CD4-positive, alpha-beta T cell treated with Interleukin-4 for 1 hour (primary cell): ENCODE results near the gene NIT1.

ENCODE experiments used
- DNase-seq, 2 donors: peaks; one replicate each; pipeline ENCODE4 v3.0.0-alpha.2; 2020 to 2022

The NIT1 gene

DNA sequence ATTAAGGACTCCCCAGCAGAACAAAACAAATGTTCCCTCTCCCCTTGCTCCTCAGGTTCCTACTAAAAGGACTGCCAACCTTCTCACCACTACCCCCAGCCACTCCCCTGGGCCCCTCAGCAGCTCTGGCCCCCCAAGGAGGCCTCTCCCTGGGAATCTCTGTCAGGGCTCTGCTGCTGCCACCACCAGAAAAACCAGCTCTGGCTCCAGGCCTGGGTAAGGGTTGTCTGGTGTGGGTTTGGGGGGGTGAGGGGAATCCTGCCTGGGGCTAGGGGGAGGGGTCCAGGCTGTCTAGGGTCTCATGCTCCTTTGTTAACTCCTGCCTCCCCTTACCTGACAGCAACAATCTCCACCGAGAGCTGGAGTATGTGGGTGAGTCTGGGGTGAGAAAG, 33.3 kb upstream of the NIT1 start:
- DNase-seq = no peak

DNA sequence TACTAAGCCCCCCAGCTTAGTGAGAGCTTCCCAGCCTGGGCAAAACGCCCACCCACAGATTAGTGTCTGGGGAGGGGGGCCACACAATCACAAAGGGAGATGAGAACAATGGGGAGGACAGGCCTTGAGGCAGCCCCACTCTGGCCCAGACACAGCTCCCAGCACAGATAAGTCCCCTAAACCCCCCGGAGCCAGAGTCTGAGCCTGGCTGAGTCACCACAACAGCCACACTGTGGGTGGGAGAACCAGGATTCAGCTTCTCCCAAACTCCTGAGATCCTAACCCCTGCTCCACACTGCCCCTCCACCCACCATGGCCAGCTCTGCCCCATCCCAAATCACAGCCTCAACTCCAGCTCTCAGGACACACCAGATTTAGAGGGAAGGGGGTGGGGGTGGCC, 32.7 kb upstream of the NIT1 start:
- DNase-seq = no peak

DNA sequence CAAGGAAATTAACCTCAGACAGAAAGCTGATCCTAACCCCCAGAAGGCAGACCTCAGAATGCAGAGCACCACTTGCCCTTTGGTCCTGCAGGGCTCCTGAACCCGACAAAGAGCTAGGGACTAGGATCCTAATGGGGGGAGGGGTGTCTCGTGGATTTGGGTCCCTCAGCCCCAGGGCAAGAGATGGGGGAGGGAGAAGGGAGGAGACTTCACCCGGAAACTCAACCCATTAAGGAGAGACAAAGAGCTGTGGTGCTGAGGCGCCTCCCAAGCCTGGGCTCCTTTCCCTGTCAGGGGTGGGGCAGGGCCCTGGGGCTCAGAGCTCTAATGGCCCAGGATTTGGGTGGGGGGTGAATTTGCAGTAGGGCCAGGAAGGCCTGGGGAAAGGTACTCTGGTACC, 31.4 kb upstream of the NIT1 start:
- no peak for DNase-seq

DNA sequence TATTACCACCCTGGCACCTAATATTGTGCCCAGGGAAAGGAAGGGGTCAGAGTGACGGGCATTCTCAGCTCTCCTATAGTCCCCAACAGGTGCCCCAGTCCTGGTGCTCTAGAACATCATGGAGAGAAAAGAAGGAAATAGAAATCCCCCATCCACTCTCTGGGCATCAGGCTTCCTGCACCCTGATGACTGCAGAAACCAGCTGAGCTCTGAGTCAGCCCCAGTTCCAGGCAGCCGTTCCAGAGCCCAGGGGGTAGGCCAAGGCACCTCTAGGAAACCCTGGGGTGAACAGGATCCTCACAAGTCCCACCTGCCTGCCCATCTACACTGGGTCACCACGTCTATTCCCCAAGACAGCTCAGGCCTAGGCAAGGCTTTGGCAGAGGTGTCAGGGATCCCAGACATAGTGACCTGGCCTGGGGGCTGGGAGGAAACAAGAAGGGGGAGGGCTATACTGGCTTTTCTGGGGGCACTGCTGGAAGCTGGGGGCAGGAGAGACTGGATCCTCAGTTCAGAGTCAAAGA, 29.3 kb upstream of the NIT1 start:
- DNase-seq = no peak

DNA sequence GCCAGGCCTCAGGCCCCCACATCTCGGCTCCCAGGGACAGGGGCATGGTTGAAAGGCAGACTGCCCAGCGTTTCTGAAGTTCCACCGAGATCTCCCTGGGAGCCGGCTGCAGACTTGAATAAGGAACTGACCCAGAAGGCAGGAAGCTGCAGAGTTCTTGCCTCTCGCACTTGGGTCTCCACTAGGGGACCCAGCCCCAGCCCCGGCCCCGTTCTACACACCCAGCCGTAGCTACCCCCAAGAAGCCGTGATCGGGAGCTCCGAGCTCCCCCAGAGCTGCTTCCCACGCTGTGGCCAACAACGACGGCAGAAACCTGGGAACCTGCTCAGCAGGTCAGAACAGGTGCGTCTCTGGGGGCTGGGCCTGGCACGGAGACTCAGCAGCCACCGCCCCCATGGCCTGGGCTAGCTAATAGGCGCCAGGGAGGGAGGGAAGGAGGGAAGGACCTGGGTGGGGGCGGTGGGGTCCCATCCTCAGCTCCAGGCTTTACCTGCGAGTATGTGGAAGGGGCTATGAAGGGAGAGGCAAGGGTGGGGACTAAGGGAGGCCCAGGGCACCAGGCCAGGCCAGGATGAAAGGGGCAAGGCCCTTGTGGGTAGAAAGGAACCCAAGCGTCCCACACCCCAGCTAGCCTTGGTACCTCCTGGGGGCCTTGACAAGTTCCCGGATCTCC, 28.5 kb upstream of the NIT1 start, which contains the start of gene NECTIN4:
TSS of gene NECTIN4 (minus strand) at position 308 of the 674 bp plus-strand sequence. CDS start at position 46, 262 bp downstream.
- no peak for DNase-seq

DNA sequence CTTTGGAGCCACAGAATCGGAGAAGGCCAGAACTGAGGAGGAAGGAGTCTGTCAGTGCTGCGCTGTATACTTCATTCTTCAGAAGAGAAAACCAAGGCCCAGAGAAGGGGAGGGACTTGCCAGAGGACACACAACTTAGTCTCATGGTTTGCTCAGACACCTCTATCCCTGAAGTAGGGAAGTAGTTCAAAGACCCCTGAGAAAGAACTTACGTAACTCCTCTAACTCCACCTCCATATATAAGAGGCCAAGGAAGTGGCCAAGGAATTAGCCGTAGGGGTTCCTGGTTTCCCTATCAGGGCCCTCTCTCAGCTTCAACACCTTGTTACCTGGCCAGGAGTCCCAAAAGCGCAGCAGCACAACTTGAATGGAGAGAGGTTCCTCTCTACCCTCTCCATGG, 28.0 kb upstream of the NIT1 start:
- DNase-seq = no peak

DNA sequence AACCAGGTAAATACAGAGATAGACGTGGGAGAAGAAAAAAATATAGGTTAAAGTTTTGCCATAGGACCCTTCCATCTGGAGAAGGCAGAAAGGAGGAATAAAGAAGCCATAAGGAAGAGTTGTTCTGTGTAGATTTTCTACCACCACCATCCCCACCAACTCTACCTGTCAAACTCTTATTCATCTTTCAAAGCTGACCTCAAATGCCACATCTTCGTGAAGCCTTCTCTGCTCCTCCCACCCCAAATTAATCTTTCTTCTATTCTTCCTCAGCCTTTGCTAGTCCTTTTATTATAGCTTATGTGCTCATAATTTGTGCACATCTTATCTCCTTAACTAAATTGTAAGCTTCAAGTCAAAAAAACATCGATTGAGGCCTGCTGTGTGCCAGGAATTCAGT, 27.3 kb upstream of the NIT1 start:
- DNase-seq = no peak

DNA sequence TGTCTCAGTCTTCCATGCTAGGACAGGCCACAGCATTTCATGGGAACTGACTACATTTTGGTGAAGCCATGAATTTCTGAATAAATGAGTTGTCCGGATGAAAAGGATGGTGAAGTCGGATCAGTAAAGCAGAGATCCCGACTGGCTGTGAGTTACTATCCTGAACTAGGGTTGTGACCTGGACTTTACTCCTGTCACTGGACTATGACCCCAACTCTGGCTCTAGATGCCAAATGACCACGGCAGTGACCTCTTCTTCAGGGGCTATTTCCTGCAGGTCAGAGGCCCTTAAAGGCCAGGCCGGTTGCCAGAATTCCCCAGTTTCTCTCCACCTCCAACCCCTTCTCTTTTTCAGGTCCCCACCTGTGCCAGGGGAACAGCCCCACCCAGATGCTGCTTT, 26.8 kb upstream of the NIT1 start:
- no peak for DNase-seq

DNA sequence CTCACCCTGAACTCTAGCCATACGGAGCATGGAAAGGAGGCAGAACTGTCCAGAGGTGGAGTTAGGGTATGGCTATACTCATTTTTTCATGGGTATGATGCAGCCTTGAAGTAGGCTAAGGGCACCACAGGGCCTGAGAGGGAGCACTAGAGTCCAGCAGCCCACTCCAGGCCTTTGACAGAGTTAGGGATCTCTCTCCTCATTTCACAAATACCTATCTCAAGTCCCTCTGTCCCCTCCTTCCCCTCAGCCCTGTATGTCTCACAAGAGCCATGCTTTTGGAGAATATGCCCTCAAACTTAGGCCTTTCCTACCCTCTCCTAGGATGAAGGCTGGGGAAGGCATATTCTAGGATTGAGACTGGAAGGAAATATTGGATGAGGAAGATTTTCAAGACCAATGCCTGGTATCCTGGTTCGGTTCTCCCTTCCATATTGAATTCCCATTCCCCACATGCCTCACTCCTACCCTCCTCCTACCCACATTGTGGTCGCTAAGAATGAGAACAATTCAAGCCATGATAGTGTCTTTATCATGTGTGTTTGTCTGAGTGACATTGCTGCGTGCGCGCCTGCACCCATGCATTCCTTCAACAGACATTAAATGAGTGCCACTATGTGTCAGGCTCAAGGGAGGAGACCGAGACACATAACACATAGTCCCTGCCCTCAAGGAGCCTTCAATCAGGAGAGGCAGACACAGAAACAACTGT, 26.0 kb upstream of the NIT1 start:
- DNase-seq = no peak

DNA sequence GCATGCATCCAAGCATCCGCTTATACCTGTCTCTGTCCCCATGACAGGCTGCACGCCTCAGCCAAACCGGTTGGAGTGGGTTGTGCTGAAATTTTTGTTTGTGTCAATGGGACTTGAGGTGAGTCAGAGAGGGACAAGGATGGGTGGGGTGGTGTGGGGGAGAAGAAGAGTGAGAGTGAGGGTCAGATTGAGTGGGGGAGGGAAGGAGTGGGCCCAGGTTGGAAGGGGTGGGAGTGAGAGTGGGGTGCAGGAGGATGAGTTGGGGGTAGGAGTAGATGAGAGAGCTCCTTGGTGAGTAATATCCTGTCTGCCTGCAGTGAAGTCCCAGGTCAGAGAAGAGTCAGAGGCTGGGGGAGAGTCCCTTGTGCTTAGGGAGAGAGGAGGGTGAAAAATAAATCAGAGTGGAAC, 25.3 kb upstream of the NIT1 start:
- no peak for DNase-seq

DNA sequence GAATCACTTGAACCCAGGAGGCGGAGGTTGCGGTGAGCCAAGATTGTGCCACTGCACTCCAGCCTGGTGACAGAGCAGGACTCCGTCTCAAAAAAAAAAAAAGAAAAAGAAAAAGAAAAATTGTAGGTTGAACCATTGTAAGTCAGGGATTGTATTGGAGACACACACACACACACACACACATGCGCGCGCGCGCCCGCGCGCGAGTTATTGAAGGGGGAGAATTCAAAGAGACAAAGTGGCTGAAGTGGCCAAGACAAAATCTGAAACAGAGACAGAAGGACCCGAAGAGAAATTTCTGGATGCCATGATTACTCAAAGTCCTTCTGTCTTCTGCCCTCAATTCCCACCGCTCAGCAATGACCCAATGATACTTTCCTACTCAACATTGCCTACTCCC, 23.4 kb upstream of the NIT1 start:
- DNase-seq = no peak

DNA sequence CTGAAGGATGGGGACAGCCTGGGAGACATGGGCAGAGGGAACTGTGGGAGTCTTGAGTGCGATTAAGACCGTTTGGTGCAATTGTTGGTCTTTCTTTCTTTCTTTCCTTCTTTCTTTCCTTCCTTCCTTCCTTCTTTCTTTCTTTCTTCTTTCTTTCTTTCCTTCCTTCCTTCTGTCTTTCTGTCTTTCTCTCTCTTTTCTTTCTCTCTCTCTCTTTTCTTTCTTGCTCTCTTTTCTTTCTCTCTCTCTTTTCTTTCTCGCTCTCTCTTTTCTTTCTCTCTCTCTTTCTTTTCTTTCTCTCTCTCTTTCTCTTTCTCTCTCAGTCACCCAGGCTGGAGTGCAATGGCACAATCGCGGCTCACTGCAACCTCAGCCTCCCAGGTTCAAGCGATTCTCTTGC, 22.7 kb upstream of the NIT1 start:
- no peak for DNase-seq

DNA sequence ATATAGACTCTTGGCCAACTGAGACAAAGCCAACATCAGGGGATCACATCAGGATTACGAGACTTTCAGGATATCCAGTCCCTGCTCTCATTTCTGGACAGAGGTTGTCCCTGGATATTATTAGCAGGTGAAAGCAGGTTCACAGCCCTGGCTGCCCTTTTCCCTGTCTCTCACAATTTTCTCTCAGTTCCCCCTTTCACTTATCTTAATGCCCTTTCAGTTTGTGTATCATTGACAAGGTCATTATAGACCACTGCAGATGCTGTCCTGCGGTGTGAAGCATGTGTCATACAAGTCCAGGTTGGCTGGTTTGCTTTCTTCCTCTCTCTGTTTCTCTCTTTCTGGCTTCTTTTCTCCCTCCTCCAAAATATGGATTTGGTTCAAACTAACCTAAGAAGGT, 21.9 kb upstream of the NIT1 start:
- no peak for DNase-seq

DNA sequence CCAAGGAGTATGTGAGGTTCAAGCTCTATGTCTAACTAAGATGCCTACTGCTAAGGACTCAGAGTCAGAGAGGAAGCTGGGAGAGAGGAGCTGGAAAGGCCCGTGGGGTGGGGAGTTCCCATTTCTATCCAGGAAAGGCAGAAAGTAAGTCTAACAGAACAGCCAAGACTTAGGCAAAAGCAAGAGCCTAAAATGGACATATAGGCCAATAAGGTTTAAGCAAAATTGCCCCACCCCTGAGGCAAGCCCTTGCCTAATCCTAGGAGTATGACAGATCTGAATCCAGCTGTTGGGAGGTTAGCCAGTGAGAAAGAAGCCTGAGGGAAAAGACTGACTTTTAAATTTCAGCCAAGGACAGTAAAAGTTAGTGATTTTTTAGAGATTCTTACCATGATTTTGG, 21.4 kb upstream of the NIT1 start:
- DNase-seq = no peak

DNA sequence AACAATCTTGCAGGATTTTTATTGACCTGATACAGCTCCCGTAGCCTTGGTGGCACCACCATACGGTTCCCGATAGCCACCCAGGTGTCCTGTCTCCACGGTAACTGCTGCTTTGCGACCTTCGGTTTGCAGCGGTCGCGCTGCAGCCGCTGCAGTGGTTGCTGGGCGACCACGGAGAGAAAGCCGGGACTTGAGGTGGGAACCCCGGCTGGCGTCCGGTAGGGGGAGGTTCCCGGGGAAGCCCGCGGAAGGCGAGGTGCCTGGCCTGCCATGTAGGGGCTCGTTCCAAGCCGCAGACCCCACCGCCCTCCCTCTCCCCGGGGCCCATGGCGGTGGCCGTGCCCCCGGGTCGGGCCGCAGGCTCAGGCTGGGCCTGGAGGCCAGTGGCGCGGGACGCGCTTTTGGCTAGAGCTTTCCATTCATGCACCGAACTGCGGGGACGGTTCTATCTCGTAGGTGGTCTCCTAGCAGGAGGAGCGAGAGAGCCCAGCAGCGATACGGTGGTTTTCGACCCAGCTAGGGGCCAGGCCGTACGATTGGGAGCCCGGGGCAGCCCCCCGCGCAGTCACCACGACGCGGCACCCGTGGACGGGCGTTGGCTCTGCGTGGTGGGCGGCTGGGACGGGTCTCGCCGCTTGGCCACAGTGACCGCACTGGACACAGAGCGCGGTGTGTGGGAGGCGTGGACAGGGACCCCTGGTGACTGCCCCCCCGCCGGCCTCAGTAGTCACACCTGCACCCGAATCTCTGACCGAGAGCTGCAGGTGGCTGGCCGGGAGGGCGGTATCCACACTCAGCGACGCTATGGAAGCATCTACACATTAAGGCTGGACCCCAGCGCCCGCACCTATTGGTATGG, 19.5 kb upstream of the NIT1 start, which contains the start of gene KLHDC9:
TSS of gene KLHDC9 (plus strand) at position 152 of the 859 bp plus-strand sequence. CDS start at position 327, 175 bp downstream.
- DNase-seq = peak; percentile 77 to 87

DNA sequence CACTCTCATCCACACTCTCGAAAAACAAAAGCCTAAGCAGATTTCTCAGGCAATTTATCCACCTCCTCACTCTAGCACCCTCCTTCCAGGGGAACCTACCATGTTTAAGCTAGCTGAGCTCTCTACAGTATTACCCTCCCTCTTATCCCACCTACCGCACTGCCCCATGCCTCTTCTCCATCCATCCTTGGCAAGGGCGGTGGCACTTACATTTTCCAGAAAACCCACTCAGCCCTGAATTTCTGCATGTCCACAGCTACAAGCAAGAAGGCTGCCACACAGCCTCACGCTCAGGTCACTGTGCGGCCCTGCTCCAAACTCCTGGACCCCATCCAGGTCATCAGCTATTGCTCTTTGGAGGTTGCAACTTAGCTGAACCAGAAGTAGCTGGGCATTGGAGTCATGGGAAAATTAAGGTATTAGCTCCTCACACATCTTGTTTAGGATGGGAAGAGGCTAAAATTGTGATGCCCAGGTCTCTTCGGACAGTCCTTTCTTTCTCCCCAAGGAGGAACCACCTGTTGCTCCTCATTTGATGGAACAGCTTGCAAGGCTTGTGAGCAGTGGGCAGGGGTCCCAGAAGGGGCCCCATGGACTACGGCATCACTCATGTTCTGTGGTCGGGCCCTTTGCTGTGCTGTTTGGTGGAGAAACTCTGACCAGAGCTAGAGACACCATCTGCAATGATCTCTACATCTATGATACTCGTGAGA, 18.7 kb upstream of the NIT1 start:
- DNase-seq = no peak

DNA sequence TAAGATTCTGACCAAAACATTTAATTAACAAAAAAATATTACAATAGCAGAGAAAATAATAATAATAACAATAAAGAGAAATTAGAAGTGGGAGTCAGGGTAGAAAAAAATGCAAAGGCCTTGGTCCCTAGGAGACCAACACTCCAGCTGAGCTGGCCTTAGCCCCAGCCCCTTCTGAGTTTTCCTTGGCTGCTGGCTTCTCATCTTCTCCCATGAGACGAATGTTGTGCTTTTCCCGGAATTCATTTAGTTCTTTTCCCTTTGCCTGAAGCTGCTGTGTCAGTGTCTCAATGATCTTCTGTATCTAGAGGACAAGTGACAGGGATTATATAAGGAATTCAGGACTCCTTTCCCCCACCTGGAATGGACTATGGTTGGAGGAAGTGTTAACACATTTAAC, 17.3 kb upstream of the NIT1 start:
- DNase-seq = no peak

DNA sequence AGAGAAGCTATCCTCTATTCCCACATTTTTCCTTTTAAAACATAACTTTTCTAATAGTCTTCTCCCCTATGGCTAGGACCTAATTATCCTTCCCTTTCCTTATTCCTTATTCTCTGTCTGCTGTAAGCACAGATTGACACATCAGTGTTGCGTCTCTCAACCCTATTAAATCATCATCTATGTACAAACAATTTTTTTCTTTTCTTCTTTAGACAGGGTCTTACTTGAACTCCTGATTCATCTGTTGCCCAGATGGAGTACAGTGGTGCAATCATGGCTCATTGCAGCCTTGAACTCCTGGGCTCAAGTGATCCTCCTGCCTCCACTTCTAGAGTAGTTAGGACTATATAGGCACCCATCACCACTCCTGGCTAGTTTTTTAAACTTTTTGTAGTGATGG, 11.5 kb upstream of the NIT1 start:
- no peak for DNase-seq

DNA sequence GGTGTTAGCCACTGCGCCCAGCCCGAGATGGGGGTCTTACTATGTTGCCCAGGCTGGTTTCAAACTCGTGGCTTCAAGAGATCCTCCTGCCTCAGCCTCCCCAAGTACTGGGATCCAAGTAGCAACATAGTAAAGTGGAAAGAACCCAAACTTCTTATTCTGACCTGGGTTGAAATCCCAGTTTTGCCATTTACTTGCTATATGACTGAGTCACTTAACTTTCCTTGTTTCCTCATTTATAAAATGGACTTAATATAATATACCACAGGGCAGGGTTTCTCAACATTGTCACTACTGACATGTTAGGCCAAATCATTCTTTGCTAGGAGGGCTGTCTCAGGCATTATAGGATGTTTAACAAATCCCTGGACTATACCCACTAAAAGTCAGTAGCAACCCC, 6.8 kb upstream of the NIT1 start:
- DNase-seq = no peak

DNA sequence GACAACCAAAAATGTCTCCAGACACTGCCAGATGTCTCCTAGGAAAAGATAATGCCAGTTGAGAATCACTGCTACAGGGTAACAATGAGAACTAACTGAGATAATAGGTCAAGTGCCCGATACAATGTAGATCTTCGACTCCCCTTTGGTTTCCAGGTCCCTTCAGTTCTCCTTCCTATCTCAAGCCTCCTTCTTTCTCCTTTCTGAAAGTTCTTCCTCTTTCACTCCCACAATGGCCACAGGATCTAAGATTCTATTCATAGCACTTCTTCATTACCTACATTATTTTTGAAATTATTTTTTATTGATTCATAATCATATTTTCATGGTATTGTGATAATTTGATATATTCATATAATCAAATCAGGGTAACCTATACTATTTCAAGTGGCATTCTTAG, 6.4 kb upstream of the NIT1 start:
- no peak for DNase-seq

DNA sequence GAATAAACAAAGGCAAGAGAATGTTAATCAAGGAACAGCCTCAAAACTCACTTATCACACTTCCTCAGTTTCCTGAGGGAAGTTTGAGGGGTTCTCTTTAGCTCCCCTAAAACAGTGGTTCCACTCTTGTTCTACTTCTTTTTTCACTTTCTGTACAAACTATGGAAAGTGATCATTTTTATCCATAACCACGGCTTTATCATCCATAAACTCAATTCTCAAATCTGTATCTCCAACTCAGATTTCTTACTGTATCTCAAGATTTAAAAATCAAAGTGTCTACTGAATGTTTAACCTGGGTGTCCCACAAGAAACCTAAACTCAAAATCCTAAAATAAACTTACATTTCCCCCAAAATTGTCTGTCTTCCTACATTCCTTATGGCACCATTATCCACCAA, 4.0 kb upstream of the NIT1 start:
- no peak for DNase-seq

DNA sequence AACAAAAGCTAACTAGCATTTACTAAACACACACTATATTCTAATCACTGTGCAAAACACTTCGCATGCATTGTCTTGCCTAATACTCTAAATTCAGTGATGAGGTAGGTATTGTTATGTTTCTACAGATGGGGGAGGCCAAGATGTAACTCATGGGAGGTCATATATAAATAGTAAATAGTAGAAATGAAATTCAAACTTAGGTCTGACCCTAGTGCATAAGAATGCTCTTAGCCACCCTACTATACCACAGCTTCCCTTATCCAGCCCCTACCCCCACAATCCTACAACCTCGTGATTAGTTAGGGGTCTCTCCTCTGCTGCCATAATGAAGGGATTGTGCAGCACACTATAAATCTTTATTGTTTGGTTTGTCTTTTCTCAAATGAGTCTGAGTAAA, 3.3 kb upstream of the NIT1 start:
- DNase-seq = no peak
